HG02571 (cell line): ENCODE results near the gene PGM1.
A peak's percentile ranks its signal among the peaks of the same experiment; 100 is the strongest.

Experiments
- ATAC-seq: cut with Tn5 transposase; IDR thresholded peaks from one replicate; pipeline ENCODE4 v1.9.1; 2021; ENCODE audit warnings: mild to moderate bottlenecking, moderate library complexity; ENCODE audit not compliant: unreplicated experiment

The PGM1 gene

GRCh38 chr1:63663873-63664272 lies 70.7 kb downstream of the PGM1 start:
- no peak for ATAC-seq

GRCh38 chr1:63664742-63665141 lies 71.5 kb downstream of the PGM1 start:
- ATAC-seq = no peak

- ATAC-seq = no peak
Observed at GRCh38 chr1:63665410-63665809, 72.2 kb downstream of the PGM1 start.

GRCh38 chr1:63665824-63666223 lies 72.6 kb downstream of the PGM1 start:
- no peak for ATAC-seq

- ATAC-seq = no peak
Observed at GRCh38 chr1:63668298-63668697, 75.1 kb downstream of the PGM1 start.

- ATAC-seq = no peak
Observed at GRCh38 chr1:63669151-63669961, 76.1 kb downstream of the PGM1 start.

- no peak for ATAC-seq
Observed at GRCh38 chr1:63670164-63670563, 77.0 kb downstream of the PGM1 start.

GRCh38 chr1:63671514-63671913 lies 78.3 kb downstream of the PGM1 start:
- no peak for ATAC-seq

- ATAC-seq = peak; percentile 71
Observed at GRCh38 chr1:63674238-63674864, 81.1 kb downstream of the PGM1 start.

GRCh38 chr1:63674865-63675419 lies 81.7 kb downstream of the PGM1 start:
- no peak for ATAC-seq

GRCh38 chr1:63675420-63675931 lies 82.3 kb downstream of the PGM1 start:
- no peak for ATAC-seq

GRCh38 chr1:63677497-63677896 lies 84.3 kb downstream of the PGM1 start:
- ATAC-seq = no peak

- ATAC-seq = no peak
Observed at GRCh38 chr1:63678200-63678599, 85.0 kb downstream of the PGM1 start.

- no peak for ATAC-seq
Observed at GRCh38 chr1:63679076-63679475, 85.9 kb downstream of the PGM1 start.

GRCh38 chr1:63679589-63679988 lies 86.4 kb downstream of the PGM1 start:
- no peak for ATAC-seq

- no peak for ATAC-seq
Observed at GRCh38 chr1:63682936-63683335, 89.7 kb downstream of the PGM1 start.

GRCh38 chr1:63683759-63684158 lies 90.5 kb downstream of the PGM1 start:
- no peak for ATAC-seq

GRCh38 chr1:63686696-63687095 lies 93.5 kb downstream of the PGM1 start:
- ATAC-seq = no peak

GRCh38 chr1:63688302-63688890 lies 95.2 kb downstream of the PGM1 start:
- no peak for ATAC-seq

- no peak for ATAC-seq
Observed at GRCh38 chr1:63690966-63691700, 97.9 kb downstream of the PGM1 start.
